Activated naive CD4-positive, alpha-beta T cell treated with anti-CD3 and anti-CD28 coated beads, Interleukin-2, amount 50 U/mL, for 24 hours (primary cell): ENCODE data around the gene PEAK3.

Source experiments
- H3K27ac Mint-ChIP-seq: one replicate; pipeline ENCODE4 v1.8.0; 2021; ENCODE audit warnings: mild to moderate bottlenecking, mixed read lengths
- H3K27me3 Mint-ChIP-seq: one replicate; pipeline ENCODE4 v1.8.0; 2021; ENCODE audit warnings: mixed read lengths
- H3K36me3 Mint-ChIP-seq: one replicate; pipeline ENCODE4 v1.8.0; 2021; ENCODE audit warnings: mixed read lengths
- H3K4me1 Mint-ChIP-seq: one replicate; pipeline ENCODE4 v1.8.0; 2021; ENCODE audit warnings: mixed read lengths
- H3K4me3 Mint-ChIP-seq: one replicate; pipeline ENCODE4 v1.8.0; 2021; ENCODE audit warnings: mild to moderate bottlenecking, mixed read lengths
- H3K9me3 Mint-ChIP-seq: one replicate; pipeline ENCODE4 v1.8.0; 2021; ENCODE audit warnings: mixed read lengths

Gene PEAK3

DNA sequence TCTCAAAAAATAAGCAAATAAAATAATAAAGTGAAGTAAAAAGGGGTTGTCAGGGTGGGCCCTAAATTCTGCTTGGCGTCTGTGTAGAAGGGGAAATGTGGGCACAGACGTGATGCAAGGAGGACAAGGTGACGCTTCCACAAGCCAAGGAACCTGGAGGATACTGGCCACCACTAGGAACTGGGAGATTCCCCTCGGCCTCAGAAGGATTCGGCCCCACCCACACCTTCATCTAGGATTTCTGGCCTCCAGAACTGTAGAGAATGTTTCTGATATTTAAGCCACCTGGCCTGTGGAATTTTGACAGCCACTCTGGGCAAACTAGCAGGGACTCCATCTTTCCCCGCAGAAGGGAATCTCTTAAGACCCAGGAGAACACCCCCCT lies 47.0 kb downstream of the PEAK3 start:
- peaks cover 42% of the 10 kb centered on the region for H3K4me1 Mint-ChIP-seq
- H3K36me3 Mint-ChIP-seq: peaks cover 13% of the 10 kb centered on the region
- peak overlapping the region; percentile 92 for H3K27ac Mint-ChIP-seq
- no peaks in the 10 kb centered on the region for H3K27me3 Mint-ChIP-seq
- peak overlapping the region; percentile 97 for H3K4me3 Mint-ChIP-seq
- H3K9me3 Mint-ChIP-seq: no peaks in the 10 kb centered on the region

DNA sequence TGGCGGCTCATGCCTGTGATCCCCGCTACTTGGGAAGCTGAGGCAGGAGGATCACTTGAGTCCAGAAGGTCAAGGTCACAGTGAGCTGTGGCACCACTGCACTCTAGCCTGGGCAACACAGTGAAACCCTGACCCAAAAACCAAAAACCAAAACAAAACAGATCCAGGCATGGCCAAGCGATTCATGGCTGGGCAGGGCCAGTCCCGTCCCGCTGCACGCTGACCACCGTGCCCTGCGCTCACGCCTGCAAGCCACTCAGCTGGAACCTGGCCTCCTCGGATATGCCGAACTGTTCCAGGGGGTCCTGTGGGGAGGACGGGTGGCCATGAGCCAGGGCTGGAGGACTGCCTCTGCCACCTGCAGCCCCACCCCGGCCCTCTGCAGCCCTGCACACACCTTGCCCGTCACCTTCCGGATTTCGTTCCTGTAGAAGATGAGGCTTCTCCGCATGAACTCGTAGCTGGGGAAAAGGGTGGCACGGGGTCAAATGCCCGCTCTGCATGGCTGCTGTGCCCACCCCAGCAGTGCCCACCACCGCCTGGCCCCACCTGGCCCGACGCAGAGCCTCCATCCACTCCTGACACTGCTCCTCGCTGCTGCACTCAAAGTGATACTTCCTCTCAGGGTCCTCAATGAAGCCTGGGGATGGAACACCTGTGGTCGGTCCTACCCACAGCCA lies 48.2 kb downstream of the PEAK3 start:
- no peaks in the 10 kb centered on the region for H3K9me3 Mint-ChIP-seq
- peaks cover 30% of the 10 kb centered on the region for H3K4me1 Mint-ChIP-seq
- no peaks in the 10 kb centered on the region for H3K27me3 Mint-ChIP-seq
- H3K36me3 Mint-ChIP-seq: peaks cover 9% of the 10 kb centered on the region
- H3K27ac Mint-ChIP-seq: no peak overlapping the region
- H3K4me3 Mint-ChIP-seq: peak overlapping the region; percentile 97

GRCh38 chr19:2232286-2233151 lies 49.5 kb downstream of the PEAK3 start:
- Mint-ChIP-seq H3K36me3 (peaks cover 3% of the 10 kb centered on the region), H3K27ac (peak overlapping the region; percentile 55), H3K9me3 (no peaks in the 10 kb centered on the region), H3K27me3 (no peaks in the 10 kb centered on the region), H3K4me1 (peaks cover 18% of the 10 kb centered on the region), H3K4me3 (no peak overlapping the region)

GRCh38 chr19:2231621-2232221 lies 50.3 kb downstream of the PEAK3 start:
- Mint-ChIP-seq H3K36me3 (peaks cover 3% of the 10 kb centered on the region), H3K4me3 (no peak overlapping the region), H3K27ac (peak overlapping the region; percentile 8), H3K27me3 (no peaks in the 10 kb centered on the region), H3K4me1 (peaks cover 16% of the 10 kb centered on the region), H3K9me3 (no peaks in the 10 kb centered on the region)

- Mint-ChIP-seq H3K4me3 (no peak overlapping the region), H3K4me1 (peaks cover 14% of the 10 kb centered on the region), H3K36me3 (peaks cover 1% of the 10 kb centered on the region), H3K9me3 (no peaks in the 10 kb centered on the region), H3K27ac (no peak overlapping the region), H3K27me3 (no peaks in the 10 kb centered on the region)
Observed at GRCh38 chr19:2230807-2231533, 51.0 kb downstream of the PEAK3 start.

DNA sequence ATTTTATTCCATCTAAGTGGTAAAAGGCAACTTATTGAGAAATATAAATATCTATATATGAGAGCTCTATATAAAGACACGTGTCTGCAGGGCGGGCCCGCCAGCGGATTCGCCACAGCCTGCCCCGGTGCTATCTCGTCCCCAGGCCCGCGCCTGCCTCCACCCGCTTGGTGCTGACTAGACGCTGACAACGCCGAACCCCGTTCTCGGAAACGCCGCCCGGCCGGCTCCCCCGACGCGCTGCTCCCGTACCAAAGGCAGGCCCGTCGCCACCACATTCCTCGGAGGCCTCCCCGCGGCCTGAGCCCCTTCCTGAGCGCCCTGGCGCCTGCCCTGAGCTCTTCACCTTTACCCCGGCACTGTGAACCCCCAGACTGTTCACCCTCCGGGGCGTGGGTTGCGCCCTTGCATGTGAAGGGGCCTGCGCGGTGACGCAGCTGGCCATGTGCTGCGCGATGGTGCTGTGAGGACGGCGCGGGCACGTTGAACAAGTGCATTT lies 51.9 kb downstream of the PEAK3 start:
- Mint-ChIP-seq H3K4me3 (no peak overlapping the region), H3K9me3 (no peaks in the 10 kb centered on the region), H3K27ac (no peak overlapping the region), H3K36me3 (peaks cover 1% of the 10 kb centered on the region), H3K4me1 (peaks cover 11% of the 10 kb centered on the region), H3K27me3 (no peaks in the 10 kb centered on the region)

DNA sequence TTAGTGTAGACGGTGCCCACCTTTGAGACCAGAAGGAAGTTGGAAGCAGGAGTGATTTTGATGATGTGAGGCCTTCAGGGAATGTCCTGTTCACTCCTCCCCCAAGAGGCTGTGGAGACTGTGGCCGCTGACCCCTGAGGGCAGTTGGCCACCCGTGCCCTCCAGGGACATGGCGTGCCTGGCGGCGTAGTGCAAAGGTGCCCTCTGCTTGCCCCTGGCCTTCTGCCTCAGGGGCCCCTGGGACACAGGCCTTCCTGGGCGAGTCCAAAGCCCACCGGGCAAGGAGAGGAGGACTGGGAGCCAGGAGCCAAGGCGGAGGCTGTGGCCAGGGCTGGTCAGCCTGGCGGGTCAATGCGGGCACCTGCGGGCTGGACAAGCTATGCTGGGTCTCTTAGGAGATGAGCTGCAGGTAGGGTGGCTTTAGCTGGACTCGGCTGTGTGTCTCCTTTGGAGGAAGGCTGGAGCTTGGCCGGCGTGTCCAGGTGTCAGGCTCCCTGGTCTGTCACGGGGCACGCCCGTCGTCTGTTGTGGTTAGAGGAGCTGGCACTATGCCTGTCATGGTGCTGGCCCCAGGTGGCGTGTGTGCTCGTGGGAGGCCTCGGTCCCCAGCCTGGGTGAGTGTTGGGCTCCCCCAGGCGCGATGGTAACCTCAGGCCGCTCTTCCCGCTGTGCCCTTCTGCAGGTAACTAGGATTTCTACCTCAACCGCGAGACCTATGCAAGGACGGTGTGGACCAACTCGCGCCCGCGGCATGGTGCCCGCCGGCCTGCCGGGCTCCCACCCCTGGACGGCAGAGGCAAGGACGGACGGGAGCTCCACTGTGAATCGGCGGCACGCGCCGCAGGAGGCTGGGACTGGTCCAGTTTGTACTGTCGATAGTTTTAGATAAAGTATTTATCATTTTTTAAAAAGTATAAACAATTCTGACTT lies 52.6 kb downstream of the PEAK3 start:
- Mint-ChIP-seq H3K27ac (peak overlapping the region; percentile 70), H3K4me1 (peaks cover 5% of the 10 kb centered on the region), H3K27me3 (no peaks in the 10 kb centered on the region), H3K36me3 (peaks cover 1% of the 10 kb centered on the region), H3K9me3 (no peaks in the 10 kb centered on the region), H3K4me3 (no peak overlapping the region)

GRCh38 chr19:2228157-2229030 lies 53.6 kb downstream of the PEAK3 start:
- no peaks in the 10 kb centered on the region for H3K27me3 Mint-ChIP-seq

GRCh38 chr19:2227415-2228156 lies 54.4 kb downstream of the PEAK3 start:
- Mint-ChIP-seq H3K27ac (no peak overlapping the region), H3K9me3 (no peaks in the 10 kb centered on the region), H3K4me1 (no peaks in the 10 kb centered on the region), H3K36me3 (peaks cover 1% of the 10 kb centered on the region), H3K27me3 (no peaks in the 10 kb centered on the region), H3K4me3 (no peak overlapping the region)

More at GRCh38 chr19:2228157-2229030, 53.6 kb downstream of the PEAK3 start:
- Mint-ChIP-seq H3K9me3 (no peaks in the 10 kb centered on the region), H3K4me3 (no peak overlapping the region), H3K36me3 (peaks cover 1% of the 10 kb centered on the region), H3K4me1 (no peaks in the 10 kb centered on the region), H3K27ac (peak overlapping the region; percentile 70)

- H3K4me3 Mint-ChIP-seq: no peak overlapping the region
- no peak overlapping the region for H3K27ac Mint-ChIP-seq
- H3K4me1 Mint-ChIP-seq: no peaks in the 10 kb centered on the region
- H3K9me3 Mint-ChIP-seq: no peaks in the 10 kb centered on the region
- H3K27me3 Mint-ChIP-seq: no peaks in the 10 kb centered on the region
- H3K36me3 Mint-ChIP-seq: peaks cover 1% of the 10 kb centered on the region
Observed at GRCh38 chr19:2226840-2227360, 55.1 kb downstream of the PEAK3 start.

- H3K36me3 Mint-ChIP-seq: peaks cover 1% of the 10 kb centered on the region
Observed at GRCh38 chr19:2226051-2226839, 55.7 kb downstream of the PEAK3 start.

GRCh38 chr19:2225415-2226050 lies 56.4 kb downstream of the PEAK3 start:
- no peaks in the 10 kb centered on the region for H3K4me1 Mint-ChIP-seq
- H3K36me3 Mint-ChIP-seq: peaks cover 1% of the 10 kb centered on the region
- no peaks in the 10 kb centered on the region for H3K27me3 Mint-ChIP-seq
- H3K4me3 Mint-ChIP-seq: no peak overlapping the region
- no peak overlapping the region for H3K27ac Mint-ChIP-seq
- H3K9me3 Mint-ChIP-seq: no peaks in the 10 kb centered on the region

More at GRCh38 chr19:2226051-2226839, 55.7 kb downstream of the PEAK3 start:
- Mint-ChIP-seq H3K4me3 (no peak overlapping the region), H3K27me3 (no peaks in the 10 kb centered on the region), H3K27ac (no peak overlapping the region), H3K4me1 (no peaks in the 10 kb centered on the region), H3K9me3 (no peaks in the 10 kb centered on the region)
